ENCODE measurements around the gene ANKRD44.

ANKRD44 gene

DNA sequence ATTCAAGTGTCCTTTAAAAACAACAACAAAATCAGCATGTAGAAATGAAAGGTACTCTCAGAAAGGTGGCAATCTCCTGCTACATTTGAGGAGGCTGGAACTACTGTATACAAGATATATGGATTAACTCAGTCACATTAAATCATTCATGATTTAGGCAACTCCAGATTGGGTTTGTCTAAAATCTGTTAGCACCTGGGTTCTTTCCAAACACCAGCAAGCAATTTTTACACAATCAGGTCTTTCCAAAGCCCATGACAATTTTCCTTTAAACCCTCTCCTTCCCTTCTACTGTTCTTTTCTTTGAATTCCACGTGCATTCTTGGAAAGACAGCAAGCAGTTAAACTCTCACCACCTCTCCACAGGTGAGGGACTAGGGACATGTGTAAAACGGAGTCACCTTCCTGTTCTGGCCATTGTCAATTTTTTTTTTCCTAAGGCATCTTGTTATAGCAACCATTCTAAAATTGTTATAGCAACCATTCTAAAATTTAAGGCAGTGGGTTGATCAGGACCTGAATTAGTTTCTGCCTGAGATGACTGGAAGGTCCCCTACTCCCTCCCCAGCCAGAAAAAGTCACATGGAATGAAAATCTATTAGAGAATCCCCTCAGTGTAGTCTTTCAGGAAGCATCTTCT is 113.9 kb downstream of the ANKRD44 start:
- H3K4me3 Mint-ChIP-seq, result peak overlapping the region; percentile 85
- DNase-seq, result no peak
- peaks cover 89% of the 10 kb centered on the region for H3K4me1 Mint-ChIP-seq
- H3K36me3 Mint-ChIP-seq (ENCODE audit: low read depth), result peaks cover 17% of the 10 kb centered on the region
- peak; percentile 33 for ATAC-seq
- H3K9me3 Mint-ChIP-seq, result no peaks in the 10 kb centered on the region
- peaks cover 3% of the 10 kb centered on the region for H3K27me3 Mint-ChIP-seq
- H3K27ac Mint-ChIP-seq, result peak overlapping the region; percentile 93

DNA sequence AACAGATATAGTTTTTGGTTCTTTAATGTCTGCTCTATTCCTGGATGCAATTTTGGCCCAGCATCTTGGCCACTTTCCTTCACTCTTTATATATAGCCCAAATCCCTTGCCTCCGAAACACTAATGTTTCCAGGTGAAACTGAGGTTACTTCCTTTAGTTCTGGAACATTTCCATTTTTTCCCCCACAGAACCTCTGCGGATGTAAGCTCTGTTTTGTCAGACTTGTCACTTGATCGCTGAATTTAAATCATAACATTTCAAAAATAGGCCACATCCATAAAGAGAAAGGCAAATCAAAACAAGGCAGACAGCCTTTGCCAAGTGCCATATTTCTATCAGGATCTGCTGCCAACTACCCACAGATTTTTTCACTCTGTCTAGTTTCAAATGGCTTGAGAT is 115.1 kb downstream of the ANKRD44 start:
- no peaks in the 10 kb centered on the region for H3K9me3 Mint-ChIP-seq
- H3K27ac Mint-ChIP-seq, result peak overlapping the region; percentile 93
- peak overlapping the region; percentile 85 for H3K4me3 Mint-ChIP-seq
- DNase-seq (no peak), ATAC-seq (no peak)
- peaks cover 89% of the 10 kb centered on the region for H3K4me1 Mint-ChIP-seq
- H3K36me3 Mint-ChIP-seq (ENCODE audit: low read depth), result peaks cover 17% of the 10 kb centered on the region
- H3K27me3 Mint-ChIP-seq, result peaks cover 3% of the 10 kb centered on the region

DNA sequence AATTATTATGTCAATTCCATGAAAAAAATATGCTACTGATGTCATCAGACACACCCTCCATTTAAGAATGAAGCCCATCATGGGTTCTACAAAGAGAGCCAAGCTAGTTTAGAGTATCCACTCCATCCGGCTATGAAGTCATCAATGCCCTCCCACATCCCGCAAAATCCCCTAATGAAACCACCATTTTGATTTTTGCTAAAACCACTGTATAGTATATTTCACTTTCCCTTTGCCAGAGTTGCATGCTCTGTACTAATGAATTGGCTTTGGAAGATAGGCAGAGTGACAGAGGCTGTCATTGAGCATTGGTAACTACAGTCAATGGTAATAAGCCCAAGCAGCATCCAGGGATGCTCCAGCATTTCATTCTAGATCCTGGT is 118.6 kb downstream of the ANKRD44 start:
- Mint-ChIP-seq H3K36me3 (ENCODE audit: low read depth) (peaks cover 8% of the 10 kb centered on the region), H3K9me3 (no peaks in the 10 kb centered on the region), H3K4me1 (peaks cover 85% of the 10 kb centered on the region), H3K27me3 (no peaks in the 10 kb centered on the region), H3K27ac (peak overlapping the region; percentile 82), H3K4me3 (peak overlapping the region; percentile 57)
- DNase-seq, result no peak
- peak; percentile 76 for ATAC-seq

- Mint-ChIP-seq H3K27me3 (no peaks in the 10 kb centered on the region), H3K36me3 (ENCODE audit: low read depth) (peaks cover 10% of the 10 kb centered on the region), H3K4me3 (peak overlapping the region; percentile 57), H3K9me3 (no peaks in the 10 kb centered on the region), H3K27ac (peak overlapping the region; percentile 82), H3K4me1 (peaks cover 82% of the 10 kb centered on the region)
- DNase-seq, result no peak
- ATAC-seq, result no peak
Measured at GRCh38 chr2:197191177-197191939, 119.2 kb downstream of the ANKRD44 start.

- no peak overlapping the region for H3K4me3 Mint-ChIP-seq
- H3K27me3 Mint-ChIP-seq, result no peaks in the 10 kb centered on the region
- H3K4me1 Mint-ChIP-seq, result peaks cover 82% of the 10 kb centered on the region
- peak; percentile 18 for ATAC-seq
- no peaks in the 10 kb centered on the region for H3K9me3 Mint-ChIP-seq
- H3K27ac Mint-ChIP-seq, result no peak overlapping the region
- H3K36me3 Mint-ChIP-seq (ENCODE audit: low read depth), result peaks cover 21% of the 10 kb centered on the region
- DNase-seq, result no peak
Measured at GRCh38 chr2:197190100-197190432, 120.5 kb downstream of the ANKRD44 start.

DNA sequence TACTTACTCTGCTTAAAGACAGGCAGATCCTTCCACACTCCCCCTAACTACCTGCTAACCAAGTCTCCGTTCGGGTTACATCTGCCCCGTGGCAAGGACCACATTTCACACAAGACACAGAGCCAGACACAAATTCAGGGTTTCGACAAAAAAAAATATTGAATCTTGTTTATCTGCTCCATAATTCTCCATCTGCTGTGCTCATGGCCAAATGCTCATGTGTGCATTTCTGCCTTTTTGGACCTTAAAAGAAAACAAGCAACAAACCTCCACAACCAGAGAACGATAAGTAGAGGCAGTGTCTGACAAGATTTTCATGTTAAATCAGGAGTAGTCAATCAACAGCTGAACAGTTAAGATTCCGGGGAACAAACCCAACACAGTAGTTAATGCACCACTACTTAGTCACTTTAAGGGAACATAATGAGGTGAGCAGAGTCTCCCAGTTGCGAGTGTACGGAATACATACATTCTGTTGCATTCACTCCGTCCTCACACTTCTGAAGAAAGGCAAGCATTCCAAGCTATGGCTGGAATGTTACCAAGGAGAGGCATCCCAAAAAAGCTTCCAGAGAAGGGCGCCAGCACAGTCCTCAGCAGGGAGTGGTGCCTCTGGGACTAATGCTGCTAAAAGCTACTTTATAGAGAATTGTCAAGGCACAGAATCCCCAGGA is 121.0 kb downstream of the ANKRD44 start:
- Mint-ChIP-seq H3K27ac (peak overlapping the region; percentile 41), H3K27me3 (no peaks in the 10 kb centered on the region), H3K36me3 (ENCODE audit: low read depth) (peaks cover 22% of the 10 kb centered on the region), H3K4me1 (peaks cover 82% of the 10 kb centered on the region), H3K4me3 (no peak overlapping the region), H3K9me3 (no peaks in the 10 kb centered on the region)
- ATAC-seq (no peak), DNase-seq (no peak)

- H3K4me3 Mint-ChIP-seq, result no peak overlapping the region
- no peaks in the 10 kb centered on the region for H3K9me3 Mint-ChIP-seq
- peaks cover 84% of the 10 kb centered on the region for H3K4me1 Mint-ChIP-seq
- ATAC-seq, result no peak
- DNase-seq, result no peak
- peak overlapping the region; percentile 57 for H3K27ac Mint-ChIP-seq
- no peaks in the 10 kb centered on the region for H3K27me3 Mint-ChIP-seq
- H3K36me3 Mint-ChIP-seq (ENCODE audit: low read depth), result peaks cover 51% of the 10 kb centered on the region
Measured at GRCh38 chr2:197185676-197186075, 124.9 kb downstream of the ANKRD44 start.

DNA sequence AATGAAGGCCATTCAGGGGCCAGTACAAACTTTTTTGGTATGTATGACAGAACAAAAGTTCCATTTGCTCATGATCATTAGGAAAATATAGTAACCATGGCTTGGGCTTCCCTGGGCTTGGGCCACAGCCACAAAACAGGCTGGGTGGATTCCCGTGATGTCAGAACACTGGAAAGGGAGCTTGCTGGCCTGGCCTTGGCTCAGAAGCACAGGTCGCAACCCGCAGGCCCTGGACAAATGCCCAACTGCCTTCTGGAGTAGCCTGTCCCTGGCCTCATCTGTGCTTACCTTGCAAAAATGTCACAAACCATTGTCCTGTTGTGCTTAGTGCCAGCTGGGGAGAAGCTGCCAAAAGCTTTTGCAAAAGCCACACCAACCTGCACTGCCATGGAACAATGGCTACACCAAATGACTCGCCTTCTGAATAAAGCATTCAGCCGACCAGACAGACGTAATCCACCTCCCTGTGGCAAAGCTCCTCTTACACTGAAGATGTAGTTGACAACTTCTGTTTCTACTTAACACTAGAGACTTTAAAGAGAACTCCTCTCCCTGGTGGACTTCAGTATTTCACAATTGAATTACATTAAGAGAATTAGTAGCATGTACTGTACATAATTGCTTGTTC is 125.5 kb downstream of the ANKRD44 start:
- Mint-ChIP-seq H3K27ac (peak overlapping the region; percentile 57), H3K4me3 (no peak overlapping the region), H3K27me3 (no peaks in the 10 kb centered on the region), H3K4me1 (peaks cover 84% of the 10 kb centered on the region), H3K36me3 (ENCODE audit: low read depth) (peaks cover 54% of the 10 kb centered on the region), H3K9me3 (no peaks in the 10 kb centered on the region)
- ATAC-seq (peak; percentile 38), DNase-seq (no peak)

GRCh38 chr2:197183355-197183754 is 127.2 kb downstream of the ANKRD44 start:
- Mint-ChIP-seq H3K4me1 (peaks cover 72% of the 10 kb centered on the region), H3K36me3 (ENCODE audit: low read depth) (peaks cover 66% of the 10 kb centered on the region), H3K27ac (peak overlapping the region; percentile 68), H3K27me3 (no peaks in the 10 kb centered on the region), H3K9me3 (no peaks in the 10 kb centered on the region), H3K4me3 (no peak overlapping the region)
- DNase-seq, result no peak
- ATAC-seq, result peak; percentile 61

GRCh38 chr2:197182668-197183067 is 127.9 kb downstream of the ANKRD44 start:
- no peaks in the 10 kb centered on the region for H3K9me3 Mint-ChIP-seq
- H3K36me3 Mint-ChIP-seq (ENCODE audit: low read depth), result peaks cover 68% of the 10 kb centered on the region
- DNase-seq, result no peak
- peak overlapping the region; percentile 68 for H3K27ac Mint-ChIP-seq
- H3K27me3 Mint-ChIP-seq, result no peaks in the 10 kb centered on the region
- no peak for ATAC-seq
- H3K4me1 Mint-ChIP-seq, result peaks cover 65% of the 10 kb centered on the region
- no peak overlapping the region for H3K4me3 Mint-ChIP-seq

GRCh38 chr2:197181491-197181890 is 129.1 kb downstream of the ANKRD44 start:
- no peak for DNase-seq
- H3K27me3 Mint-ChIP-seq, result no peaks in the 10 kb centered on the region
- H3K9me3 Mint-ChIP-seq, result no peaks in the 10 kb centered on the region

DNA sequence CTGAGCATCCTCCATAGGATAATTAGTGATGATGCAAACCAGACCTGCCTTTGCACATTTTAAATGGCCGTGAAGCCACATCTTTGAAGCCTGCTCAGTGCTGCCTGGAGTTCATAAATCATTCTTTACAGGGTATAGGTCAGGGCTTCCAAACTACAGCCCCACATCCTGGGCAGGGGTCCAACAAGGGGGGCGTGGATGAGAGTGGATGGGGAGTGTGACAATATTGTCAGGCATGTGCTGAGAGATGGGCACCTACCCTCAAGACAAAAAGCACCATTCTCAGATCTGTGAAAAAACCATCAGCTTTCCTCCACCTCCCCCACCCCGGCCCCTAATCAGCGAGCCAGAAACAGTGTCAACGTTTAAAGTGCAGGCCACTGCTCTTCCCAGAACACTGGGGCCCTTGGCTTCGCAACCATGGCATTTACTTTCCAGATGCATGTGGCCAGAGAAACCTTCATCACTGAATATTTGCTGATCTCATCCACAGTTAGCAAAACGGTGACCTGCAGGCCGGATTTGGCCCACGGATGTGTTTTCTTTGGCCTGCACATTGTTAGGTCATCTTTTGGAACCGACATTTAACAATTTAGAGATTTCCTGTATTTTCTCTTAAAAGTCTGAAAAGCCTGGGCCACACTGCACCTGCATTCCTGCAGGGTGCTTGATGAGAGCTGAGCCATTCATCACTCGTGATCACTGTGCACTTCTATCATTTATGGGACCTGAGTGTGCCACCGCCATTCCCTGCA is 130.7 kb downstream of the ANKRD44 start:
- peaks cover 56% of the 10 kb centered on the region for H3K36me3 Mint-ChIP-seq (ENCODE audit: low read depth)

More at GRCh38 chr2:197181491-197181890, 129.1 kb downstream of the ANKRD44 start:
- peaks cover 58% of the 10 kb centered on the region for H3K4me1 Mint-ChIP-seq
- no peak overlapping the region for H3K4me3 Mint-ChIP-seq
- H3K36me3 Mint-ChIP-seq (ENCODE audit: low read depth), result peaks cover 65% of the 10 kb centered on the region
- H3K27ac Mint-ChIP-seq, result peak overlapping the region; percentile 19
- ATAC-seq, result no peak

GRCh38 chr2:197176522-197176921 is 134.1 kb downstream of the ANKRD44 start:
- Mint-ChIP-seq H3K36me3 (ENCODE audit: low read depth) (peaks cover 37% of the 10 kb centered on the region), H3K27ac (no peak overlapping the region), H3K27me3 (no peaks in the 10 kb centered on the region), H3K4me1 (peaks cover 45% of the 10 kb centered on the region), H3K4me3 (no peak overlapping the region), H3K9me3 (no peaks in the 10 kb centered on the region)
- ATAC-seq, result no peak
- DNase-seq, result no peak

More for the DNA sequence above, 130.7 kb downstream of the ANKRD44 start:
- Mint-ChIP-seq H3K27ac (peak overlapping the region; percentile 31), H3K4me1 (peaks cover 59% of the 10 kb centered on the region), H3K27me3 (no peaks in the 10 kb centered on the region), H3K9me3 (no peaks in the 10 kb centered on the region), H3K4me3 (no peak overlapping the region)
- DNase-seq, result no peak
- no peak for ATAC-seq

GRCh38 chr2:197174539-197175094 is 136.0 kb downstream of the ANKRD44 start:
- Mint-ChIP-seq H3K27ac (peak overlapping the region; percentile 55), H3K36me3 (ENCODE audit: low read depth) (peaks cover 28% of the 10 kb centered on the region), H3K9me3 (no peaks in the 10 kb centered on the region), H3K4me1 (peaks cover 51% of the 10 kb centered on the region), H3K4me3 (no peak overlapping the region), H3K27me3 (no peaks in the 10 kb centered on the region)
- DNase-seq (no peak), ATAC-seq (peak; percentile 43)

Data from activated naive CD8-positive, alpha-beta T cell treated with anti-CD3 and anti-CD28 coated beads, Interleukin-2, amount 50 U/mL, for 24 hours (primary cell).